RPMI8226 (cell line): ENCODE measurements around the gene CLCN2.
A peak's percentile ranks its signal among the peaks of the same experiment; 100 is the strongest.
"Not testable (repeated sequence)": the region's sequence is repeated elsewhere in the genome, so short reads cannot be mapped to it uniquely, and the experiment has no call there.

Source experiments
- DNase-seq: peaks from one replicate; pipeline ENCODE4 v3.0.0-alpha.2; 2015

The CLCN2 gene

DNA sequence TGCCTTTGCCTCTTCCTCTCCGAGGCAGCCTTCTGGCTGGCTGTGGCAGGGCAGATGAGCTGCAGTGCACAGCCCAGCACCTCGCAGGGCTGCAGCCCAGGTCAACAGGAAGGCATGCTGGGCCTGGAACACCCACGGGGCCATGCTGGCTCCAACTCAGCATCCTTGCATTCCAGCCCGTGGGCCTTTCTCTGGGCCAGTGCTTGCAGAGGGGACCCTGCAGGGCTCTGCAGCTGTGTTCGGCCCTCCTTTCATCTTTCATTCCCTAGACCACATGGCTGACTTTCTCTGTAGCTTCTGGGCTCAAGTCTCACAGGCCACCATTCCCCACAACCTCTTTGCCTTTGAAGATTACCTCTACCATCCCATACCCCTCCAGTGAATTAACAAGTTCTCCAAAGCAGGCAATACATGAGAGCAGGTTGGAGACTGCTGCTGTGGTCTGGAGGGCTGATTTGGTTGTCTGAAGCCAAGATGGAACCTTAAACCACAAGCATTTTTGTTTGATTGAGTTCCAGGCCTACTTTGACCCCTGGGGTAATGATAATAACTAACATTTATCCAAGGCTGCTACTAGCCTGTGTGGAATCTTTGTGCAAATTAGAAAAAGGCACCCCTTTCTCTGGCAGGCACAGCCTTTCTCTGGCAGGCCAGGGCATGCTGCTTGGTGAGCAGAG, 18.1 kb downstream of the CLCN2 start:
- DNase-seq: no peak

DNA sequence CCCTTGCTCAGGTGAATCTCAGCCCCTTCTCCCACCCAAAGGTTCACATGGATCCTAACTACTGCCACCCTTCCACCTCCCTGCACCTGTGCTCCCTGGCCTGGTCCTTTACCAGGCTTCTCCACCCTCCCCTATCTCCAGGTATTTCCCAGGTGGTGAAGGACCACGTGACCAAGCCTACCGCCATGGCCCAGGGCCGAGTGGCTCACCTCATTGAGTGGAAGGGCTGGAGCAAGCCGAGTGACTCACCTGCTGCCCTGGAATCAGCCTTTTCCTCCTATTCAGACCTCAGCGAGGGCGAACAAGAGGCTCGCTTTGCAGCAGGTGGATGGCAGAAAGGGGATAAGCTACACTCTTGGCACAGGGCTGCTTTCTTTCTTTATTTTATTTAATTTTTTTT, 19.5 kb downstream of the CLCN2 start:
- DNase-seq: no peak

GRCh38 chr3:184339451-184340135, 21.8 kb downstream of the CLCN2 start:
- not testable (repeated sequence) for DNase-seq

DNA sequence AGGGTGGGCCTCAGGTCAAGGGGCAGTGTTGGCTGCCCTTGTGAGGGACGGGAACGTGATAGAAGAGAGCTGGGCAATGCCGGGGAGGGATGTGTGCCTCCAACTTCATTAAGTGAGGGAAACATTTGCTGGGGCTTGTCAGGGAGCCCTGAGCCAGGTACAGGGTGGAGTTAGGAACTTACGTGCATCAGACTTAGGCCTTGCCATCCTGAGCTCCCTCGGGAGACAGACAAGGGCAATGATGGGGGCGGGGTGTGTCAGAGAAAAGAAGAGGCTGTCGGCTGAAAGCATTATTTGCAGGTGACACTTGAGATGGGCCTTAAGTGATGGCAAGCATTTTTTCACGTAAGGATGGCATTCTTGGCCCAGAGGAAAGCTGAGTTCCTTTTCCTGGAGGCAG, 22.4 kb downstream of the CLCN2 start:
- DNase-seq: no peak

GRCh38 chr3:184338511-184338945, 22.9 kb downstream of the CLCN2 start:
- DNase-seq: no peak

- DNase-seq: no peak
Observed at GRCh38 chr3:184337981-184338380, 23.4 kb downstream of the CLCN2 start.

GRCh38 chr3:184337399-184337714, 24.0 kb downstream of the CLCN2 start, which contains the start of gene FAM131A:
FAM131A (plus strand) TSS chr3:184337600; CDS start chr3:184337631, 31 bp downstream.
- DNase-seq: no peak

- DNase-seq: no peak
Observed at GRCh38 chr3:184336547-184337398, 24.6 kb downstream of the CLCN2 start.

DNA sequence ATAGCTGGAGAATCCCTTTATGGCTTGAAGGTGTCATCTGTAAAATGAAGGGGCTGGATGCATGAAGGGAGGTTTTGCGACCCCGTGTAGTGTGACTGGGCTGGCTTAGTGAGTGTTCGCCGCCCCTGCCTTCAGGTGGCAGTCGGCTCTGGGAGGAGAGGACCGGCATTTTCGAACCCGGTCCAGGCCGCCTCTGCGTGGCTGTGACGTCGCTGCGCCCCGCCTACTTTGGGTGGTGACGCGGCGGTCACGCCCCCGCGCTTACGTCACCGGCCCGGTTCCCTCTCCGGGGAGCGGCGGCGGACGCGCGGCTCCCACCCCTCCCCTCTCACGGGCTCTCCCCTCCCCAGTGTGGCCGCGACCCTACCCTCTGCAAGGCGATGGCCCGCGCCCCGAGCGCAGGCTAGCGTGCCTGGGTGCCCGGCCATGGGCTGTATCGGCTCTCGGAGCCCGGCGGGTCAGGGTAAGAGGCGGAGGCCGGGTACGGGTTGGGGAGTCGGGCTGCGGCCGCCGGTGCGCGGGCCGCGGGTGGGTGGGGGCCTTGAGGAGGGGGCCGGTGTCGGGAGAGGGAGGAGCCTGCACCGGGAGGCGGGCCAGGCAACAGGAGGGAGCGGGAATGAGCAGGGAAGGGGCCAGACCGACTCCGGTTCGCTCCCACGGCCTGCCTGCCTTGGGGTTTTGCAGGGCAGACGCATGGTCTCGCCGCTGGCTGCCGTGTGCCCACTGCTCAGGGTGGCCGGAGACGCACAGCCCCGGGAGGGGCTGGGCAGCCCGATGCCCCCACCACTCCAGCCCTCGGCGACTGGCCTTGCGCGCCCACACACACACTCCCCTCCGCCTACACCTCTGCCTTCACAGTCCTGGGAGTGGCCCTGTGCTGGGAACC, 25.5 kb downstream of the CLCN2 start:
- DNase-seq: peak; percentile 88

GRCh38 chr3:184335291-184335660, 26.1 kb downstream of the CLCN2 start:
- DNase-seq: peak; percentile 14

- DNase-seq: no peak
Observed at GRCh38 chr3:184334470-184335158, 26.8 kb downstream of the CLCN2 start.

DNA sequence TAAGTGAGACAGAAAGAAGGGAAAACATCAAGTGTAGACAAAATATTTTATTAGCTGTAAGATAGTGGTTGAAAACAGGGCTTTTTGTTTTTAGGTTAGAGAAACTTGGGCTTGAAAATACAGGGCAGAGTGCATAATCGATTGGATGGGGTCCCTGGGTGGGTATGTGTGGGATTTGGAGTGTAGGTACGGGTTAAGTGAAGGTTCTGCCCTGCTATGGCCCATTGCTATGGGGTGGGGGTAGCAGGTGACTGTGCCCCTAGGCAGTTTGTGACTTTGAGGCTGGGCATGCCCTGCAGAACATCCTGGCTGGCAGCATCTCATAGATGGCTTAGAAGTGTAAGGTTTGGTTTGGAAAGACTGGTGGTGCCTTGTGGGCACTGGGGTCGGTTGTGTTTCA, 27.7 kb downstream of the CLCN2 start:
- no peak for DNase-seq

GRCh38 chr3:184333190-184333589, 28.2 kb downstream of the CLCN2 start:
- DNase-seq: no peak

DNA sequence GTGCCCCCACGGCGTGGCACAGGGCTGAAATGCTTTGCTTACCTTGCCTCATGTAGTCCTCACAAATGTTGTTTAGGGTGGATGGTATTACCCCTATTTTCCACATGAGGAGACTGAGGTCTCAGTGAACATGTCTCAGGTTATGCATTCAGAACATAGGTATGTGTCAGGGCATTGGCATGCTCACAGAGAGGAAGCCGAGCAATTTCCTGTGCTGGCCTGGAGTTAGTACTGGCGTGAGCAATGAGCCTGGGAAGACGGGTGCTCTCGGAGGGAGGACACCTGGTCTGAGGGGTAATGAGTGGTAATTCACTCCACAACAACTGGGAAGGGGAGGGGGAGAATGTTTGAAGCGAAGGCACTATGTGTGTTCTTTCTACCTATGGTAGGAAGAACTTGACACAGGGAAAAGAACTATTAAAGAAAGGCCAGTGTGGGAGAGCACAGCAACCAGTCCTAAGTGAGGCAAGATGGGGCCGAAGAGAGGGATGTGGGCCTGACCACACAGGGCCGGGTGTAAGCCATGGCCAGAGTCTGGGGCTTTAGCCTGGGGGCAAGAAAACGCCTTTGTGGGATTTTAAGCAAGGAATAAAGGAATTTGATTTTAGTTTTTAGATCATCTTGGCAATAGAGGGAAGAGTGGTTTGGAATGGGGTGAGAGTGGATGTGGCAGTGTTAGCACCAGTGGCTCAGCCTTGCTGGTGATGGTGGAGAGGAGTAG, 28.9 kb downstream of the CLCN2 start:
- DNase-seq: no peak

DNA sequence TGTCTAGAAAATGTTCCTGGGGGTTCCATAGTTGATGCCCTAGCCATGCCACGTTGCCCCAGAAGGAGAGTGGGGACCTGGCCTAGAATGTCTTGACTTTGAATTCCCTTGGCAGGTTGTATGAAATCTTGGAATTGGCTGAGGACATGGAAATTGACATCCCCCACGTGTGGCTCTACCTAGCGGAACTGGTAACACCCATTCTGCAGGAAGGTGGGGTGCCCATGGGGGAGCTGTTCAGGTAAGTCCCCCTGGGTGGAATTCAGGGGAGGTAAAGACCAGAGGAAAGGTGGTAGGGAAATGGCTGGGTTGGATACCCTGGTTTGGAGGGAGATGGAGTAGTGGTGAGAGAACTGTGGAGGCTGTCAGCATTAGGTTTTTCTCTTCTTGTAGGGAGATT, 32.9 kb downstream of the CLCN2 start:
- no peak for DNase-seq

DNA sequence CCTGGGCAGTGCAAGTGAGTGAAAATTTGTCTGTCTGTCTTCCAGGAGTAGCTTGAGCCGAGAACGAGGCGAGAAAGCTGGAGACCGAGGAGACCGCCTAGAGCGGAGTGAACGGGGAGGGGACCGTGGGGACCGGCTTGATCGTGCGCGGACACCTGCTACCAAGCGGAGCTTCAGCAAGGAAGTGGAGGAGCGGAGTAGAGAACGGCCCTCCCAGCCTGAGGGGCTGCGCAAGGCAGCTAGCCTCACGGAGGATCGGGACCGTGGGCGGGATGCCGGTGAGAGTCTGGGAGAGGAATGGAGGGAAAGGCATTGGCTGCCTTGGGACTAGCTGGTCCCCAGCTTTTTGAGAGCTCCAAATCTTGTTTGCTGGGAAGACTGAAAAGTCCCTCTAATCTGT, 34.2 kb downstream of the CLCN2 start:
- DNase-seq: no peak

GRCh38 chr3:184325715-184326369, 35.6 kb downstream of the CLCN2 start:
- no peak for DNase-seq

- no peak for DNase-seq
Observed at GRCh38 chr3:184325269-184325668, 36.1 kb downstream of the CLCN2 start.

DNA sequence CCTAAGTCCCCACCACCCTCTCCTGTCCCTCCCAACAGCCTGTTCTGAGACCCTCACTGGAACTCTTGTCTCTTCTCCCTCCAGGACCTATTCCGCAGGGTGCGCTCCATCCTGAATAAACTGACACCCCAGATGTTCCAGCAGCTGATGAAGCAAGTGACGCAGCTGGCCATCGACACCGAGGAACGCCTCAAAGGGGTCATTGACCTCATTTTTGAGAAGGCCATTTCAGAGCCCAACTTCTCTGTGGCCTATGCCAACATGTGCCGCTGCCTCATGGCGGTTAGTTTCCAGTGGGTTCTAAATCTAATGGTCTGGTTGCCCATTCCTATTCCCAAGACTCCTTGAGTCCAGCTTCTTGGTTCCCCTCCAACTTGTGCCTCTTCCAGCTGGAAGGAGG, 37.7 kb downstream of the CLCN2 start:
- DNase-seq: no peak

DNA sequence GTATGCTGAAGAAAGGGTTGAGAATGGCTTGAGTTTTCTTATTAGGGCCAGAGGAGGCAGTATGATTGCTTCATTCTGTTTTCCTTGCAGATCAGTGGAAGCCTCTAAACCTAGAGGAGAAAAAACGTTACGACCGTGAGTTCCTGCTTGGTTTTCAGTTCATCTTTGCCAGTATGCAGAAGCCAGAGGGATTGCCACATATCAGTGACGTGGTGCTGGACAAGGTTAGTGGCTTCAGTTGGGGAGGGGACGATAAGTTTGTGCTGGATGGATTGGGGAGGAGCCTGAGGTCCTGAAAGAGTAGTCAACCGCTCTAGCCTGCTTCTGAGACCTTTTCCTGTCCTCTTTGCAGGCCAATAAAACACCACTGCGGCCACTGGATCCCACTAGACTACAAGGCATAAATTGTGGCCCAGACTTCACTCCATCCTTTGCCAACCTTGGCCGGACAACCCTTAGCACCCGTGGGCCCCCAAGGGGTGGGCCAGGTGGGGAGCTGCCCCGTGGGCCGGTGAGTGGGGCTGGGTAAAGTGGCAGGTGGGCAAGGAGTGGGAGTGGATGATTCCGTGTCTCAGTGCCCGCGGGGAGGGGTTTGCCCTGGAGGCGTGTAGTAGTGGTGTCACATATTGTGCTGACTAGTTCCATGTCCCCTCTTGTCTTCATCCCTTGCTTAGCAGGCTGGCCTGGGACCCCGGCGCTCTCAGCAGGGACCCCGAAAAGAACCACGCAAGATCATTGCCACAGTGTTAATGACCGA, 38.5 kb downstream of the CLCN2 start:
- no peak for DNase-seq
